ENCODE measurements around the gene CCDC146.
"Not testable (repeated sequence)": the region's sequence is repeated elsewhere in the genome, so short reads cannot be mapped to it uniquely, and the experiment has no call there.

DNA sequence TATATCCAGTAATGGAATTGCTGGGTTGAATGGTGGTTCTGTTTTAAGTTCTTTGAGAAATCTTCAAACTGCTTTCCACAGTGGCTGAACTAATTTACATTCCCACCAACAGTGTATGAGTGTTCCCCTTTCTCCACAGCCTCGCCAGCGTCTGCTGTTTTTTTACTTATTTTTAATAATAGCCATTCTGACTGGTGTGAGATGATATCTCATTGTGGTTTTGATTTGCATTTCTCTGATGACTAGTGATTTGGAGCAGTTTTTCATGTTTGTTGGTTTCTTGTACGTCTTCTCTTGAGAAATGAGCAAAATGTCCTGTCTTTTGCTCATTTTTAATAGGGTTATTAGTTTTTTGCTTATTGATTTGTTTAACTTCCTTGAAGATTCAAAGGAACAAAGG lies 21.9 kb upstream of the CCDC146 start:
- TF ChIP-seq, protein P1, sequence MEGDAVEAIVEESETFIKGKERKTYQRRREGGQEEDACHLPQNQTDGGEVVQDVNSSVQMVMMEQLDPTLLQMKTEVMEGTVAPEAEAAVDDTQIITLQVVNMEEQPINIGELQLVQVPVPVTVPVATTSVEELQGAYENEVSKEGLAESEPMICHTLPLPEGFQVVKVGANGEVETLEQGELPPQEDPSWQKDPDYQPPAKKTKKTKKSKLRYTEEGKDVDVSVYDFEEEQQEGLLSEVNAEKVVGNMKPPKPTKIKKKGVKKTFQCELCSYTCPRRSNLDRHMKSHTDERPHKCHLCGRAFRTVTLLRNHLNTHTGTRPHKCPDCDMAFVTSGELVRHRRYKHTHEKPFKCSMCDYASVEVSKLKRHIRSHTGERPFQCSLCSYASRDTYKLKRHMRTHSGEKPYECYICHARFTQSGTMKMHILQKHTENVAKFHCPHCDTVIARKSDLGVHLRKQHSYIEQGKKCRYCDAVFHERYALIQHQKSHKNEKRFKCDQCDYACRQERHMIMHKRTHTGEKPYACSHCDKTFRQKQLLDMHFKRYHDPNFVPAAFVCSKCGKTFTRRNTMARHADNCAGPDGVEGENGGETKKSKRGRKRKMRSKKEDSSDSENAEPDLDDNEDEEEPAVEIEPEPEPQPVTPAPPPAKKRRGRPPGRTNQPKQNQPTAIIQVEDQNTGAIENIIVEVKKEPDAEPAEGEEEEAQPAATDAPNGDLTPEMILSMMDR (IDR thresholded peaks at IDR 0.05) = not testable (repeated sequence)
- not testable (repeated sequence) for TF ChIP-seq POLR2A (IDR thresholded peaks at IDR 0.05)

Data from right lobe of liver (tissue), 4 donors.